ENCODE data around the gene FRY. TPM values are rescaled to one million over a fixed set of nuclear protein-coding genes. Genes with fewer than 3 reads are reported as not detected.

The FRY gene
- total RNA-seq, 1 donor from 2014 or later, result 4.5 TPM

- TF ChIP-seq CTCF (IDR thresholded peaks at IDR 0.05; ENCODE audit: unreplicated experiment), result no peak
- Mint-ChIP-seq H3K27ac (ENCODE audit: unreplicated experiment) (no peak overlapping the region), H3K36me3 (ENCODE audit: low read depth, unreplicated experiment) (no peaks in the 10 kb centered on the region), H3K27me3 (ENCODE audit: unreplicated experiment) (no peaks in the 10 kb centered on the region), H3K4me1 (ENCODE audit: unreplicated experiment) (peaks cover 4% of the 10 kb centered on the region), H3K9me3 (ENCODE audit: unreplicated experiment) (no peaks in the 10 kb centered on the region), H3K4me3 (ENCODE audit: unreplicated experiment) (no peak overlapping the region)
- no peak for DNase-seq (ENCODE audit: low spot score)
These were observed 5.9 kb downstream of the FRY start for GRCh38 chr13:32037471-32037870.

DNA sequence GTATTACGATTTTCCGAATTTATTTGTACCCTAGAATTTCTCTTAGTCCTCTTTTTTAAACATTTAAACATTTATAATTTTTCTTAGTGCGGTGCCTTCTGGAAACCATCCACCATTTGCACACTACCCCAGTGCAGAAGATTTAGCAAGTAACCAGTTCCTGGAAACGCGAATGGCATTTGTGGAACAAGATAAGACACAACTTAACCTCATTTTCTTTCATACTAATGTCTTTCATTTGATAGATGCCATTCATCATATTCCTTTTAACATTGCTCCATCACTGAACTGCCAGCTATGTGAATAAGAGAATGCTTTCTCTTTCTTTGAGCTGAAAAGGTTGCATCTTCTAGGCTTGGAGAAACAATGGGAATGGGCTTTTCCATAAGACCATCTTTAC, 6.8 kb downstream of the FRY start:
- no peaks in the 10 kb centered on the region for H3K27me3 Mint-ChIP-seq (ENCODE audit: unreplicated experiment)
- no peak for TF ChIP-seq CTCF (IDR thresholded peaks at IDR 0.05; ENCODE audit: unreplicated experiment)
- H3K36me3 Mint-ChIP-seq (ENCODE audit: low read depth, unreplicated experiment), result no peaks in the 10 kb centered on the region
- no peaks in the 10 kb centered on the region for H3K9me3 Mint-ChIP-seq (ENCODE audit: unreplicated experiment)
- H3K27ac Mint-ChIP-seq (ENCODE audit: unreplicated experiment), result no peak overlapping the region
- no peak overlapping the region for H3K4me3 Mint-ChIP-seq (ENCODE audit: unreplicated experiment)
- DNase-seq (ENCODE audit: low spot score), result no peak
- peaks cover 9% of the 10 kb centered on the region for H3K4me1 Mint-ChIP-seq (ENCODE audit: unreplicated experiment)

- no peak overlapping the region for H3K4me3 Mint-ChIP-seq (ENCODE audit: unreplicated experiment)
- no peak for DNase-seq (ENCODE audit: low spot score)
- H3K27ac Mint-ChIP-seq (ENCODE audit: unreplicated experiment), result no peak overlapping the region
These were observed 7.5 kb downstream of the FRY start for GRCh38 chr13:32039056-32039455.

DNA sequence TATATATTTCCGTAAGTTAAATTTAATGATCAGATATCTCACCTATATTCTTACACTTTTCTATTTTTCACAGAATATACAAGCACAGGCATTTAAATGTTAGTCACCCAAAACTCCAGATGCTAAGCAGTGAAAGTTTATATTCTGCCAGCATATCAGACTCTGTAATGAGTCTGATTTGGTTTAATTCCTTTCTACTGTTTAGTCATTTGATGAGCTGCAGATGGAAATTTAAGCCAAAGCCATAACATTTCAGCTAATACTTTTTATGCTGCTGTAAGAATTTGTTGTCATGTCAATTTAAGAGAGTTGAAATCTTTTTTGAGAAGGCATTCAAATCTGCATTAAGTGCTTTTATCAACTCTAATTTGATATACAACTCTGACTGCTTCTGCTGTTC, 8.0 kb downstream of the FRY start:
- Mint-ChIP-seq H3K36me3 (ENCODE audit: low read depth, unreplicated experiment) (no peaks in the 10 kb centered on the region), H3K4me3 (ENCODE audit: unreplicated experiment) (no peak overlapping the region), H3K27ac (ENCODE audit: unreplicated experiment) (no peak overlapping the region), H3K4me1 (ENCODE audit: unreplicated experiment) (peaks cover 7% of the 10 kb centered on the region), H3K9me3 (ENCODE audit: unreplicated experiment) (no peaks in the 10 kb centered on the region), H3K27me3 (ENCODE audit: unreplicated experiment) (no peaks in the 10 kb centered on the region)
- DNase-seq (ENCODE audit: low spot score), result no peak
- no peak for TF ChIP-seq CTCF (IDR thresholded peaks at IDR 0.05; ENCODE audit: unreplicated experiment)

More at GRCh38 chr13:32039056-32039455, 7.5 kb downstream of the FRY start:
- no peaks in the 10 kb centered on the region for H3K27me3 Mint-ChIP-seq (ENCODE audit: unreplicated experiment)
- H3K9me3 Mint-ChIP-seq (ENCODE audit: unreplicated experiment), result no peaks in the 10 kb centered on the region
- H3K36me3 Mint-ChIP-seq (ENCODE audit: low read depth, unreplicated experiment), result no peaks in the 10 kb centered on the region
- H3K4me1 Mint-ChIP-seq (ENCODE audit: unreplicated experiment), result peaks cover 7% of the 10 kb centered on the region
- TF ChIP-seq CTCF (IDR thresholded peaks at IDR 0.05; ENCODE audit: unreplicated experiment), result no peak

- TF ChIP-seq CTCF (IDR thresholded peaks at IDR 0.05; ENCODE audit: unreplicated experiment), result no peak
- Mint-ChIP-seq H3K36me3 (ENCODE audit: low read depth, unreplicated experiment) (no peaks in the 10 kb centered on the region), H3K4me3 (ENCODE audit: unreplicated experiment) (no peak overlapping the region), H3K9me3 (ENCODE audit: unreplicated experiment) (no peaks in the 10 kb centered on the region), H3K27ac (ENCODE audit: unreplicated experiment) (no peak overlapping the region), H3K4me1 (ENCODE audit: unreplicated experiment) (peaks cover 7% of the 10 kb centered on the region), H3K27me3 (ENCODE audit: unreplicated experiment) (no peaks in the 10 kb centered on the region)
- no peak for DNase-seq (ENCODE audit: low spot score)
These were observed 8.6 kb downstream of the FRY start for GRCh38 chr13:32040052-32040642.
